HG02798 (cell line): ENCODE measurements around the gene PRF1.
A peak's percentile ranks its signal among the peaks of the same experiment; 100 is the strongest.

Experiments
- ATAC-seq: cut with Tn5 transposase; IDR thresholded peaks from one replicate; pipeline ENCODE4 v1.9.1; 2021; ENCODE audit warnings: mild to moderate bottlenecking; ENCODE audit not compliant: unreplicated experiment, poor library complexity

The PRF1 gene

GRCh38 chr10:70563230-70563629 lies 39.3 kb downstream of the PRF1 start:
- no peak for ATAC-seq

GRCh38 chr10:70562036-70562755 lies 40.3 kb downstream of the PRF1 start:
- ATAC-seq, result no peak

DNA sequence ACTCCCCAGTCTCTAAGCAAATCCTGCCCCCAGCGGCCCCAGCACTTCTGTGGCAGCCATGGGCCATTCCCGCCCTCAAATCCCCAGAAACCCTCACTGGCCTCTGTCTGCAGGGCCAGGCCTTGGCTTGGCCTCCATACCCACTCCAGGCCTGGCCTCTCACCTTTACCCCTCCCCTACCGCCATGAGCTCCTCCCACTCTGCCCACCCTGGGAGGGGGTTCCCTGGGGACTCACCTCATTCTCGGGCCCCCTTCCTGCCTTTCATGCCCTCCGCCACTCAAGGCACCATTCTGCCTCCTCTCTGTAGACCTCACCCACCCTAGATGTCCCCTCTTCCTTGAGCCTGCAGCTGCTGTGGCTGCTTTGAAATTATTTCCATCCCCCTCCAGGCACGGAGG lies 41.0 kb downstream of the PRF1 start:
- no peak for ATAC-seq

GRCh38 chr10:70561070-70561469 lies 41.5 kb downstream of the PRF1 start:
- ATAC-seq, result no peak

- ATAC-seq, result no peak
Observed at GRCh38 chr10:70560511-70560941, 42.0 kb downstream of the PRF1 start.

GRCh38 chr10:70559861-70560260 lies 42.7 kb downstream of the PRF1 start:
- no peak for ATAC-seq

- peak; percentile 64 for ATAC-seq
Observed at GRCh38 chr10:70558871-70559810, 43.4 kb downstream of the PRF1 start.

GRCh38 chr10:70558295-70558694 lies 44.2 kb downstream of the PRF1 start:
- ATAC-seq, result no peak

- ATAC-seq, result no peak
Observed at GRCh38 chr10:70557876-70558275, 44.7 kb downstream of the PRF1 start.

GRCh38 chr10:70557086-70557845 lies 45.3 kb downstream of the PRF1 start:
- ATAC-seq, result no peak

DNA sequence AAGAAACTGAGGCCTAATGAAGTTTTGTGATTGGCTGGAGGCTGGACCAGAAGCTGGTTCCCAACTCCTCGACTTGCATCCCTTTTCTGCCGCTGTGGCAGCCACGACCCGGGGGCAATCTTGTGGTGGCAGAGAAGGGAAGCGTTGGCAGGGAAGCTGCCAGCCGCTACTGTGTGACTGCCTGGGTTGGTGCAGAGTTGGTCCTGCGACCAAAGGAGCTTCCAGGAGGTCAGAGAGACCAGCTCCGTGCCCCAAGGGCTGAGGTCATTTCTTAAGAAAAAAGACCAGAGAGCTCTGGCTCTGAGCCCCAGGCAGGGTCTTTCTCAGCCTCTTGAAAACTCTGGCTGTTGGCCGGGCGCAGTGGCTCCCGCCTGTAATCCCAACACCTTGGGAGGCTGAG lies 47.2 kb downstream of the PRF1 start:
- ATAC-seq, result no peak

DNA sequence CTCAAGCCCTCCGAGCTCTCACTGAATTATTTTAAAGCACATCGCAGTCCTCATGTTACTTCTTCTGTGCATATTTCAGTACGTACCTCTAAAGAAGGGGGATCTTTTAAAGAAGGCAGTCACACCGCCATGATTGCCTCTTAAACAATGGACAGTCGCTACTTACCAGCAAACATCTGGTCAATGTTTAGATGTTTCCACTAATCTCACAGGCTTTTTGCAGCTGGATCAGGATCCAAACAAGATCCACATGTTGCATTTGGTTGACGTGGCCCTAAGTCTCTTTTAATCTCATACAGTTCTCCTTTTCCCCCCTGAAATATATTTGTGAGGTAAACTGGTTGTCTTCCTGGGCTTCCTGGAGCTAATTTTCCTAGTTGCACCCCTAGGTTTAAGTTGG lies 50.0 kb downstream of the PRF1 start:
- ATAC-seq, result no peak

DNA sequence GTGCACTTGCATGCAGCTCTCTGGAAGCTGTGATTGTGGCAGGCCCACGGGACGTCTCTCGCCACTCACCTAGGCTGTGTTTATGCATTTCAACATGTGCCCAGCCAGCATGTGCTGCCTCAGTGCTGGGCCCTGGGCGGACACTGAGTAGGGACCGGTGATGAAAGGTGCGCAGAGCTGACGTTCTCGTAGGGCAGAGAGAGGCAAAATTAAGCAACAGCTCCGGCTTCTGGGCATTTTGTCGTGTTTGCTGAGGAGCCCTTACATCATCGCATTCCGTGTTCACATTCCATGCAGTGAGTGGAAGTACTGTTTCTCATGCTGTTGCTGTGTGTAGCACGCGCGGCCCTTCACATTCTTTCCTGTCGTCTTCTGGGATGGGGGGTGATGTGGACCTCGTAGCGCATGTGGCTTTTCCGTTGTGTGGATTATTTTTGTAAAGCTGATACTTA lies 50.5 kb downstream of the PRF1 start:
- ATAC-seq, result no peak

DNA sequence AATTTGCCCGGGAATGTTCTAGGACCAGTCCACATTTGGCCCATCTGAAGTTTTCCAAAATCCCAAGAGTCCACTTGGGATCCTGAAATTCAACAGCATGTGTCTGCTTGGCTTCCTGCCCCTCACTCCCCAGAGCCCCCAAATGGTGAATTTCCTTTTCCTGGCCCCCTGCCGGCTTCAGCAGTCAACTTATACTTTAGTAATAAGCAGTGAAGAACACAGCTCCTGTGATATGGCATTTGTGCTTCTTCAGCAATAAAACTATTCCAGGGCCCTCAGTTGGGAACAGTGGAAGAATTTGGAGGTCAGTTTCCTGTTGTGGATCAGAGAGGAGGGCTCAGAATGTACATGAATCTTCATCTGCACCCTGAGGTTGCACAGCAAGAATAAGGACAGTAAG lies 51.1 kb downstream of the PRF1 start:
- no peak for ATAC-seq

DNA sequence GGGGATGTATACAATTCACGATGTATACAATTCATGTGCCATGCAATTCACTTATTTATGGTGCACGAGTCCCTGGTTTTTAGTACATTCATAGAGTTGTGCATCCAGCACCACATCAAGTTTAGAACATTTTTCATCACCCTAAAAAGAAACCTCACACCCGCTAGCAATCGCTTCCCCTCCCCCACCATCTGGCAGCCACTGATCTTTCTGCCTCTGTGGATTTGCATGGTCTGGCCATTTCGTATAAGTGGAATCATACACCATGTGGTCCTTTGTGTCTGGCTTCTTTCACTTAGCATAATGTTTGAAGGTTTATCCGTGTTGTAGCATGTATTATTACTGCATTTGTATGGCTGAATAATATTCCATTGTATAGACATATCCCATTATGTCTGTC lies 52.1 kb downstream of the PRF1 start:
- ATAC-seq, result no peak

DNA sequence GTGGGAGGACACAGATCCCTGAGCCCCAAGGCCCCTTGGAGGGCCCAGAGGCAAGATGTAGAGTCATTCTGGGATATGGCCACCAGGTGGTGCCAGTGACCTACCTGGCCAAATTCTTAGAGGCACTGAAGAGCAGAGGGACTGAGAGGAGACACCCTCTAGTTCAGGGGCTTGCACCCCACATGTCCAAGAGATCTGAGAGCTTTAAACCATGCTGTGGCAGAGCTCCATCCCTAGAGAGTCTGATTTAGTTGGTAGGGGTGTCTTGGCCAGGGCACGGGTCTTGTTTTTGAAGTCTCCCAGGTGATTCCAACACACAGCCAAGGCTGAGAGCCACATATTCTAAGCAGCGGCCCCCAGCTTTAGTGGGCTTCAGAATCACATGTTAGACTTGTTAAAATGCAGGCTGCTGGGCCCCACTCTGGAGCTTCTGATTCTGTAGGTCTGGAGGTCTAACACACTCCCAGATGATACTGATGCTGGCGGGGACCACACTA lies 52.5 kb downstream of the PRF1 start:
- peak; percentile 55 for ATAC-seq

DNA sequence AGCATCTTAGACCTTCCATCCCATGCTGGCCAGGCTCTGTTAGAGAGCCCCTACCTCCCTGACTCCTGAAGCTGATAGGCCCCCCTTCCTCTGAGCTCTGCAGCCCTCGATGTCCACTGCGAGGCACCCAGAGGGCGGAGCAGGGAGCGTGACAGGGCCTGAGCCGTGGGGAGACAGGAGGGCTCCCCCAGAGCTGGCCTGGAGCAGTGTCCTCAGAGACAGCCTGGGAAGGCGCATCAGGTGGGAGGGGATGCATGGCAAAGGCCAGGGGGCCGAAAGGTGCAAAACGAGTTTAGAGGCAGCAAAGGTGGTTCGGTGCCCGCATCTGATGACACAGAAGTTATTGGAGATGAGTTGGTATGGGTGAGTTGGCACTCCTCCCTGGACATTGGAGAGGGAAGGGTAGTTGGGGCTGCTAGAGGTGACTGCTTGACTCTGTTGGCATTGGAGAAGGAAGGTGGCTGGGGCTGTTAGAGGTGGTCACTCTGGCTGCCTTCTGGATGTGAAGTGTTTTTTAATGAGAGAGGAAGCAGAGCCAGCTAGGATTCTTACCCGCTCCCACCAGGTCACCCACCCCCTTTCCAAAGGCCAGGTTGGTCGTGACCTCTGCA lies 53.1 kb downstream of the PRF1 start:
- ATAC-seq, result no peak
